Muscle of leg (tissue), 16 donors: ENCODE results near the gene PARVG. TPM values are rescaled to one million over a fixed set of nuclear protein-coding genes. Genes with fewer than 3 reads are reported as not detected.

Experiments
- DNase-seq: peaks from one replicate; pipeline ENCODE4 v3.0.0; 2013
- H3K27ac ChIP-seq: one replicate; pipeline ENCODE4 v1.5.1; 2013; ENCODE audit warnings: mild to moderate bottlenecking, low read length, control low read depth
- H3K27me3 ChIP-seq: one replicate; pipeline ENCODE4 v1.6.1; 2013; ENCODE audit warnings: low read length; ENCODE audit not compliant: control insufficient read depth, insufficient read depth
- H3K36me3 ChIP-seq: one replicate; pipeline ENCODE4 v1.6.1; 2013; ENCODE audit warnings: low read length; ENCODE audit not compliant: control insufficient read depth, insufficient read depth
- H3K4me1 ChIP-seq: one replicate; pipeline ENCODE4 v1.6.1; 2013; ENCODE audit warnings: low read length; ENCODE audit not compliant: control insufficient read depth, insufficient read depth
- H3K4me3 ChIP-seq: one replicate; pipeline ENCODE4 v1.5.1; 2013; ENCODE audit warnings: low read length, control low read depth
- H3K9me3 ChIP-seq: replicated peaks from 2 replicates; pipeline ENCODE4 v1.6.1; 2013; ENCODE audit warnings: low read depth, low read length; ENCODE audit not compliant: control insufficient read depth
- WGBS: methylation state at CpG from one replicate; pipeline ENCODE4 v1.1.5; 2013; ENCODE audit warnings: missing lambda C conversion rate; ENCODE audit not compliant: insufficient coverage; 5-methylcytosine and 5-hydroxymethylcytosine counted together
- long read RNA-seq, 11 donors: transcript quantifications; one replicate each; lab custom pipeline, GENCODE V29; 2026
- polyA plus RNA-seq, 8 donors: library from polyadenylated mRNA; unstranded; fragments of 120-200 nt; gene quantifications; one replicate each; pipeline versions ENCODE4 v1.2.1 to v1.2.3, GENCODE V29; 2013; ENCODE audit warnings: inconsistent platforms in 1 of 8, low replicate concordance in 1 of 8; ENCODE audit not compliant: insufficient read length in 8 of 8, insufficient read depth in 1 of 8
- total RNA-seq: library from RNA; stranded (reverse); fragments of 120-200 nt; gene quantifications from one replicate; pipeline ENCODE4 v1.2.4, GENCODE V29; 2013

The PARVG gene, protein sequence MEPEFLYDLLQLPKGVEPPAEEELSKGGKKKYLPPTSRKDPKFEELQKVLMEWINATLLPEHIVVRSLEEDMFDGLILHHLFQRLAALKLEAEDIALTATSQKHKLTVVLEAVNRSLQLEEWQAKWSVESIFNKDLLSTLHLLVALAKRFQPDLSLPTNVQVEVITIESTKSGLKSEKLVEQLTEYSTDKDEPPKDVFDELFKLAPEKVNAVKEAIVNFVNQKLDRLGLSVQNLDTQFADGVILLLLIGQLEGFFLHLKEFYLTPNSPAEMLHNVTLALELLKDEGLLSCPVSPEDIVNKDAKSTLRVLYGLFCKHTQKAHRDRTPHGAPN
- total RNA-seq (3.0 TPM), polyA plus RNA-seq (1 to 10 TPM; 2.8 to 4.3 (median 3.2) TPM)
- long read RNA-seq, donor 1 = 0 reads
- long read RNA-seq, donor 2, partial matches to known transcripts = 0 of 1 reads
- long read RNA-seq, donor 2, other reads (novel, unspliced or antisense) = 0 of 1 reads
- long read RNA-seq, donor 3, partial matches to known transcripts = 26 of 27 reads
- long read RNA-seq, donor 3, other reads (novel, unspliced or antisense) = 0 of 27 reads
- long read RNA-seq, donor 4 = 0 reads
- long read RNA-seq, donor 5 = 0 reads
- long read RNA-seq, donor 6 = 0 reads
- long read RNA-seq, donor 7 = 0 reads
- long read RNA-seq, donor 8, partial matches to known transcripts = 0 of 1 reads
- long read RNA-seq, donor 8, other reads (novel, unspliced or antisense) = 0 of 1 reads
- long read RNA-seq, donor 9 = 0 reads
- long read RNA-seq, donor 10 = 0 reads
- long read RNA-seq, donor 11 = 0 reads

DNA sequence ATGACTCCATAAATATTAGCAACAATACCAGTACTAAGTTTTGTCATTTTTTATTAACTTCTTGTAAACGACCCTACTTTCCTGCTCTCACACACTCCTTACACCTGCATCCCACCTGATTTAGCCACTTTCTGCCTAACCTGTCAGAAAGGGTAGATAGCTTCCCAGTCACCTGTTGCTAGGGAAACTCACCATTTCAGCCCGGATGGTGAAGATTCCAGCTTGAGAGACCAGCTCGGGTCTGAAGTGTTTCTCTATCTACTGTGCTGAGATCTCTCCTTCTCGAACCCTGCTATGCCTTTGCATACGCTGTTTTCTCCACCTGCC is at the start of gene PARVG:
PARVG (plus strand) TSS at position 220 of the 327 bp plus-strand sequence. CDS start 2,405 bp downstream, outside the sequence.
- Histone ChIP-seq H3K9me3 (no peaks in the 10 kb centered on the region), H3K27ac (peak within 1 kb of the TSS; percentile 42), H3K27me3 (peaks cover 23% of the 10 kb centered on the region), H3K4me3 (peak within 1 kb of the TSS; percentile 34), H3K4me1 (peaks cover 3% of the 10 kb centered on the region), H3K36me3 (no peaks in the 10 kb centered on the region)
- no peak for DNase-seq
- WGBS = 69% methylated on average over 5 of the region's 5 CpGs

DNA sequence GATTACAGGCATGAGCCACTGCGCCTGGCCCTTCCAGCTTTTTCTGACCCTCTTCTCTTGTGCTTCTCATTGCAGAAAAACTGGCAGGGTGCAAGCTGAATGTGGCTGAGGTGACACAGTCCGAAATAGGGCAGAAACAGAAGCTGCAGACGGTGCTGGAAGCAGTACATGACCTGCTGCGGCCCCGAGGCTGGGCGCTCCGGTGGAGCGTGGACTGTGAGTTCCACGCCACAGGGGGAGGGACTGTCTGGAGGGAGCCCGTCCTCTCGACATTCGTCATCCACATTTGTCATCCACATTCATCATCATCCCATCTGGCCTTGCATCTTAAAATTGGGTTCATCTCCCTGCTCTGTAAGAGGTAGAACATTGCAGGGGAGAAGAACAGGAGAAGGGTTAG is 49.3 kb upstream of the PARVG start:
- Histone ChIP-seq H3K36me3 (peaks cover 38% of the 10 kb centered on the region), H3K27me3 (no peaks in the 10 kb centered on the region)

DNA sequence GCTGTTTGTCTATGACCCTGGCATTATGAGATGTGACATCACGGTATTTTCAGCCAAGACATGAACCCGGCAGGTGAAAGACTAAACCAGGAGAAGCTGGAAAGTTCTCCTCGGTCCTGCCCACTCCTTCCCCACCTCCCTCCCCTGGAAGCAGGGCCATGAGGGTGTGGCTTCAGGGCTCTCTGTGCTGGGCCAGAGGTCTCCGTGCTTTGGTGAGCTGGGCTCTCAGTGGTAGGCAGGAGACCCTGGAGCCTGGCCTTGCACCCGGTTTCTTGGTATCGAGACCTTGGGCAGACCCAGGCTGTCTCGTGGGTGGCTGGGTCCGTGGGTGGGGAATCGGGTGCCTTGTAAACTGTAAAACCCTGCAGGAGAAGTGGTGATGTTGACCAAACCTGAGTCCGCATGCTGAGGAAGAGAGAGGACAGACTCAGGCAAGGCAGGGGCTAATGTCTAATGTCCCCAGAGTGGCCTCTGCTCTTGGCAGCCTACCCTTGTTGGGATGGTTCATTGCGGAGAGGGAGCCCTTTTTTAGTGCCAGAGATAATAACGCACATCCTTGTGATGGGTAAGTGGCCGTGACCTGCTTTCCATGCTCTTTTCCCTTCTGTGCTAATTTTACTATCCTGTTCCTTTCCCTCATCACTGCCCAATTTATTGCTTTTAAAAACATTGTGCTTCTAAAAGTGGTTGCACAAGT is 48.6 kb upstream of the PARVG start:
- H3K27ac ChIP-seq = no peak overlapping the region
- no peak overlapping the region for H3K4me3 ChIP-seq
- peaks cover 12% of the 10 kb centered on the region for H3K9me3 ChIP-seq
- peaks cover 43% of the 10 kb centered on the region for H3K36me3 ChIP-seq
- no peaks in the 10 kb centered on the region for H3K27me3 ChIP-seq
- WGBS = 79% methylated on average over 10 of the region's 13 CpGs
- DNase-seq = no peak
- H3K4me1 ChIP-seq = peaks cover 12% of the 10 kb centered on the region

More for the DNA sequence above, 49.3 kb upstream of the PARVG start:
- H3K9me3 ChIP-seq = peaks cover 12% of the 10 kb centered on the region
- H3K4me1 ChIP-seq = peaks cover 12% of the 10 kb centered on the region
- H3K27ac ChIP-seq = no peak overlapping the region
- no peak for DNase-seq
- WGBS = 95% methylated on average over 6 of the region's 12 CpGs
- H3K4me3 ChIP-seq = no peak overlapping the region

DNA sequence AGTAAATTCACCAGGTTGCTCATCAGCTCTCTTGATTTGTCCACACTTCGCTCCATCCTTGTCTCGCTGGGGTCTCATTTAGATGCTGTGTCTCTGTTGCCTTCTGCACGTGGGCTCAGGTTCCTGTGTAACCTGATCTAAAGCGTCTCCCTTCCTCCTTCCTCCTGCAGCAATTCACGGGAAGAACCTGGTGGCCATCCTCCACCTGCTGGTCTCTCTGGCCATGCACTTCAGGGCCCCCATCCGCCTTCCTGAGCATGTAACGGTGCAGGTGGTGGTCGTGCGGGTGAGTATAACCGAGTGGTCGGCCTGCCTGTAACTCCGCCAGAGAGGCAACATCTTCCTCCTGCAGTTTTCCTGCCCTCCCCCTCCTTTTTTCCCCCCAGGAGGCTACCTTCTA is 48.0 kb upstream of the PARVG start:
- WGBS = 65% methylated on average over 11 of the region's 12 CpGs
- DNase-seq = no peak
- Histone ChIP-seq H3K27me3 (peaks cover 2% of the 10 kb centered on the region), H3K4me3 (no peak overlapping the region), H3K4me1 (peaks cover 12% of the 10 kb centered on the region), H3K36me3 (peaks cover 49% of the 10 kb centered on the region), H3K9me3 (peaks cover 15% of the 10 kb centered on the region), H3K27ac (no peak overlapping the region)

DNA sequence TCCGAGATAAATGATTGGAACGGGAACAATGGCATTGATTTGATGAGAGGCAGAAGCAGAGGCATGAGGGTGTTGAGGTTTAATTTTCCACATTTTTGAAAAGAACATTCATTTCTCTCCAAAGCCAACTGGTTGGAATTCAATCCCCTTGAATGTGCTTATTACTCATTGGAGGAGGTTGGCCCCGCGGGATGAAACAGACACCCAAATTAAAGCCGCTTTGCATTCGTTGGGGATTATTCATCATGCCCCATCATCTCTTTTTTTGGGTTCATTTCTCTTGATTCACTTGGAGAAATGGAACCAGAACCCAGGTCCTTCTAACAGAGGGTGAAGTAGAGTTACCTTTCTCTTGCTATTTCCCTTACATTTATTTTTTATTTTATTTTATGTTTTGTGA is 47.6 kb upstream of the PARVG start:
- WGBS = 86% methylated on average over 2 of the region's 6 CpGs
- H3K4me1 ChIP-seq = peaks cover 12% of the 10 kb centered on the region
- no peak for DNase-seq
- H3K9me3 ChIP-seq = peaks cover 20% of the 10 kb centered on the region
- H3K4me3 ChIP-seq = no peak overlapping the region
- H3K36me3 ChIP-seq = peaks cover 53% of the 10 kb centered on the region
- H3K27ac ChIP-seq = no peak overlapping the region
- H3K27me3 ChIP-seq = peaks cover 2% of the 10 kb centered on the region

DNA sequence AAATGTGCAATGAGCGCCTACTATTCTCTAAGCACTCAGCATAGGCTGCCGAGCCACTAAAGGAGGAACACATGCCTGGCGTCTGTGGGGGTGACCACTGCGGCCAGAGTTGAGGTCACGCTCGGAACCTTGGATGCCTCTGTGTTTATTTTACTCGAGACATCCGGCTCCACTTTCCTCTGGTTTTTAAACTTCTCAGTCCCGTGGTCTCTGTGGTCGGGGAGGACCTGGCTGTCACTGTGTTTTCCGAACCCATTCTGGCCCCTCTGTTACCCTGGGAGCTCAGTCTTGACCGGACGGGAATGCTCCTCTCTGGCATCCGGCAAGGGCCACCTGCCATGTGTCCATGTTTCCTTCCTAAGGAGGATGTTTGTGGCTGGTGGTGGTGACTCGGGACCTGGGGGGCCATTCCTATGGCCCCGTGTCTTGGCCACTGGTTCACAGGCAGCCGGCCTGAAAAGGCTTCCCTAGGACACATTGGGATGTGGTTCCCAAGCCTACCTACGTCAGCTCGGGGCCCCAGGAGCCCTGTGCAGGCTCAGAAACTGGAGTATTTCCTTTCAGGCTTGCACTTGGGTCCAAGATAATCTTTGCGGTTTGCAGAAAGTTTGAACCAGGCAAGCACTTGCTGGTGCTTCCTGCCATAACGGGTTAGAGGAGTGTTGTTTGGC is 46.7 kb upstream of the PARVG start:
- Histone ChIP-seq H3K27me3 (peaks cover 2% of the 10 kb centered on the region), H3K27ac (no peak overlapping the region), H3K9me3 (peaks cover 20% of the 10 kb centered on the region), H3K36me3 (peaks cover 59% of the 10 kb centered on the region), H3K4me3 (no peak overlapping the region), H3K4me1 (peaks cover 11% of the 10 kb centered on the region)
- DNase-seq = peak; percentile 54
- WGBS = 66% methylated on average over 21 of the region's 21 CpGs

DNA sequence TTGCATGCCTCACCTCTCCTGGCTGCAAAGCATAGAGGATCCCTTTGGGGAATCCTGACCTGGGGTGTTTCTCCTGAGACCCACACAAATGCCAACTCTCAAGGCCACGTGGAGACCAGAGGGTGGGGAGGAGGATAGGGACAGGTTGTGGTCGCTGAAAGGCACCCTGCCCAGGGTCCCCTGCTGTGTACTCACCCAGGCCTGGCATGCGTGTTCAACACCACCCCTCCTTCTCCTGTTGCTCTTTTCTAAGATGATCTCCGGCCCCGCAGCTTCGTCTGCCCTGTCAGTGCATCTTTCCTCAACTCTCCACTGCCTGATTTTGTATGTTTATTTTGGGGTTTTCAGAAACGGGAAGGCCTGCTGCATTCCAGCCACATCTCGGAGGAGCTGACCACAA is 44.6 kb upstream of the PARVG start:
- Histone ChIP-seq H3K4me3 (no peak overlapping the region), H3K36me3 (peaks cover 64% of the 10 kb centered on the region), H3K9me3 (peaks cover 20% of the 10 kb centered on the region), H3K4me1 (peaks cover 6% of the 10 kb centered on the region), H3K27ac (no peak overlapping the region), H3K27me3 (peaks cover 2% of the 10 kb centered on the region)
- no peak for DNase-seq
- 93% methylated on average over 2 of the region's 8 CpGs for WGBS

DNA sequence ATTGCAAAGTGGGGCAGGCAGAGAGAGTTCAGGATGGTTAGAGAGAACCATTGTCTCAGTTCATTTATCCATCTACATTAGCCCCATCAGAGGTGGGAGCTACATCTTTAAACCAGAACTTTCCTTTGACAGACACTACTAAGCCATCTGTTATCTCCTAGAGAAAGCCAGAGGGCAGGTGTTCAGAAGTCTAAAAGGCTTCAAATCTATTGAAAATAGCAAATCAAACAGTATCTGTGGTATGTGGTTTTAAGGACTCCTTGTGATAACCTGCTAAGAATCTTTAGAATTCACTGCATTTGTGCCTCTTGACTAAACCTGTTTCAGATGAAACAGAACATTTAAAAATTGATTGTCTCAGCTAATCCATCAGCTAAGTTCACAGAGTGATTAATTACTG is 43.9 kb upstream of the PARVG start:
- Histone ChIP-seq H3K27me3 (peaks cover 2% of the 10 kb centered on the region), H3K4me3 (no peak overlapping the region), H3K4me1 (peaks cover 6% of the 10 kb centered on the region), H3K36me3 (peaks cover 64% of the 10 kb centered on the region), H3K9me3 (peaks cover 20% of the 10 kb centered on the region), H3K27ac (no peak overlapping the region)
- no peak for DNase-seq

DNA sequence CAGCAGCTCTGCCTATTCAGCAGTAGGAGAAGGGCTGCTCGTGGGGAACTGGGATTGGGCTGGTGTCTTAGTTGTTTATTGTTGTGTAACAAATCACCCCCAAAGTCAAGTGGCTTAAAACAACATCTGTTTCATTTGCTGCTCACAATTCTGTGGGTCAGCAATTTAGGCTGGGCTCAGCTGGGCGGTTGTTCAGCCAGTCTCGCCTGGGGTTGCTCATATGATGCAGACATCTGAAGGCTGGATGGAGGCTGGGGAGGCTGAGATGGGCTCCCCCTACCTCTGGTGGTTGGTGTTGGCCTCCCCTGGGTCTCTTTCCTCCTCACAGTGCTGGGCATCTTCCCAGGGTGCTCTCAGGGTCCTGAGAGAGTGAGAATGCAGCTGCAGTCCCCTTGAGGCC is 43.3 kb upstream of the PARVG start:
- no peak overlapping the region for H3K27ac ChIP-seq
- H3K36me3 ChIP-seq = peaks cover 64% of the 10 kb centered on the region
- H3K4me1 ChIP-seq = peaks cover 6% of the 10 kb centered on the region
- H3K27me3 ChIP-seq = peaks cover 2% of the 10 kb centered on the region
- peaks cover 20% of the 10 kb centered on the region for H3K9me3 ChIP-seq
- WGBS = no CpG with 5 or more reads among the region's 3 CpGs
- DNase-seq = no peak
- H3K4me3 ChIP-seq = no peak overlapping the region
